Stimulated activated CD8-positive, alpha-beta memory T cell treated with anti-CD3 and anti-CD28 coated beads, Interleukin-2, amount 100 ng/mL, for 1 hour (primary cell): ENCODE measurements around the gene ACAP1.
A peak's percentile ranks its signal among the peaks of the same experiment; 100 is the strongest.

Experiments
- DNase-seq, 2 donors: peaks; one replicate each; pipeline ENCODE4 v3.0.0-alpha.2; 2020; ENCODE audit warnings: low read depth in 2 of 2

Gene ACAP1, protein sequence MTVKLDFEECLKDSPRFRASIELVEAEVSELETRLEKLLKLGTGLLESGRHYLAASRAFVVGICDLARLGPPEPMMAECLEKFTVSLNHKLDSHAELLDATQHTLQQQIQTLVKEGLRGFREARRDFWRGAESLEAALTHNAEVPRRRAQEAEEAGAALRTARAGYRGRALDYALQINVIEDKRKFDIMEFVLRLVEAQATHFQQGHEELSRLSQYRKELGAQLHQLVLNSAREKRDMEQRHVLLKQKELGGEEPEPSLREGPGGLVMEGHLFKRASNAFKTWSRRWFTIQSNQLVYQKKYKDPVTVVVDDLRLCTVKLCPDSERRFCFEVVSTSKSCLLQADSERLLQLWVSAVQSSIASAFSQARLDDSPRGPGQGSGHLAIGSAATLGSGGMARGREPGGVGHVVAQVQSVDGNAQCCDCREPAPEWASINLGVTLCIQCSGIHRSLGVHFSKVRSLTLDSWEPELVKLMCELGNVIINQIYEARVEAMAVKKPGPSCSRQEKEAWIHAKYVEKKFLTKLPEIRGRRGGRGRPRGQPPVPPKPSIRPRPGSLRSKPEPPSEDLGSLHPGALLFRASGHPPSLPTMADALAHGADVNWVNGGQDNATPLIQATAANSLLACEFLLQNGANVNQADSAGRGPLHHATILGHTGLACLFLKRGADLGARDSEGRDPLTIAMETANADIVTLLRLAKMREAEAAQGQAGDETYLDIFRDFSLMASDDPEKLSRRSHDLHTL

DNA sequence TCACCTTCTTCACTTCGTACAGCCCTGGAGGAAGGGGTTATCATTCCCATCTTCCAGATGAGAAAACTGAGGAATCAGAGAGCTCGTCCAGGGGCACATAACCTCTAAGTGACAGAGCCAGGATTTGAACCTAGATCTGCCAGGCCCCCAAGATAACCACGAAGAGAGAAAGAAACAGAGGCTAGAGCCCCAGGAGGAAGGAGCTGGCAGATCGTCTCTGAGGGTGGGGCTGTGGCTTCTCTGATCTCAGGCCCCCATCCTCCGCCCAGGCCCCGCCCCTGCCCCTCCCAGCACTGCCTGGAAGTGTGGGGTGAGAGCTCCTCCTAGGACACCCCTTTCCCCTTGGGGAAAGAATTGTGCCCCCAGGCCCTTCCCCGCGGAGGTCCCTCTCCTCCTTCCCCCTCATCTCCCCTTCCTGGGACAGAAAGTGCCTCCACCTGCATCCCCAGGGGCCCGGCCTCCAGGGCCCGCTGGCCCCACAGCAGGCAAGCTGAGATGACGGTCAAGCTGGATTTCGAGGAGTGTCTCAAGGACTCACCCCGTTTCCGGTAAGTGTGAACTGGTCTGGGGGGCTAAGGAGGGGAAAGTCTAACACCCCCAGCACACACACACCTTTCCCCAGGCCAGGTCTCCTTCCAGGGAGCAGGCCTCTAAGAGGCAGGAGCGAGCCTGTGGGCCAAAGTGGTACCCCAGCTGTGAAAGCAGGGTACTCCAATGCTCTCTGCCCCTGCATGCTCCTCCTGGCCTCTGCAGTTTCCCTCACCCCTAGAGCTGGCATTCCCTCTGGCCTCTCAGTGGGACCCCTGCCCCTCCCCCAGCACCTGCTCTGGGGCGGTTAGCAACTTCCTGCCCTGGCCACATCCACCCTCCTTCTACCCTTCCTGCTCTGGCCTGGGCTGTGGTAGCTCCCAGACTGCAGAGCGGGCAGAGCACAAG, at the start of gene ACAP1:
ACAP1 (plus strand) TSS at position 290 of the 936 bp plus-strand sequence; CDS start at position 496, 206 bp downstream.
- DNase-seq, result peak; percentile 67 to 81

DNA sequence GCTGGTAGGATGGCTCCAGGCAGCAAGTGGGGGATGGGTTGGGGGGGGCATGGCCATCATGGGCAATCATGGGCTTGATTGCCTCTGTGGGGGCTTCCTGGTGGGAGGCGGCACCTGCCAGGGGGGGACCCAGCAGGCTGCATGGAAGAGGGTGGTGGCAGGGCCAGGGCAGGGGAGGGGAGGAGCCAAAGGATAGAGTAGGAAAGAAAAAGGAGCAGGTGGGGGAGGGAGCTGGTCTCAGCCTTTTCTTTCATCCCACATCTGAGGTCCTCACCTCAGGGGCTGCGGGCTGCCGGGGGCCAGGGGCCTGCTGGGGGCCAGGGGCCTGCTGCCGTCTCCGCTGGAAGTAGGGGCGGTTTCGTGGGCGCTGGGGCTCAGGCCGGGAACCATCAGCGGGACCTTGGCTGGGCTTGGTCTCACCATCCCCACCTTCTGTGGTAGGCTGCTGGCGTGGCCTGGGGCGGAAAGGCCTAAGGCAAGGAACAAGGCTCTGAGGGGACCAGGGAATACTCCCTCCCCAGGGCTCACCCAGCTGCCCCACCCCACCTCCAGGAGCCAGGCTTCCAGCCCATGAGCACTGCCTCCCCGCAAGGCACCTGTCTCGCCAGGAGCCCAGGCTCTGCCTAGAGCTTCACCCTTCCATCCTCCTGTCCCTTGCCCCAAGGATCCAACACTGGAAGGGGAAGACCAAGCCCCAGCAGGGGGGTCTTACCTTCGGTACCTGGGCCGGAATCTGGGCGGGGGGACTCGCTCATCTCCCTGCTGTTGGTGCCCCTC, 46.9 kb upstream of the ACAP1 start:
- no peak for DNase-seq

- DNase-seq, result no peak
Measured at GRCh38 chr17:7290166-7290565, 46.2 kb upstream of the ACAP1 start.

- no peak for DNase-seq
Measured at GRCh38 chr17:7290685-7291084, 45.6 kb upstream of the ACAP1 start.

- no peak for DNase-seq
Measured at GRCh38 chr17:7292194-7292593, 44.1 kb upstream of the ACAP1 start.

DNA sequence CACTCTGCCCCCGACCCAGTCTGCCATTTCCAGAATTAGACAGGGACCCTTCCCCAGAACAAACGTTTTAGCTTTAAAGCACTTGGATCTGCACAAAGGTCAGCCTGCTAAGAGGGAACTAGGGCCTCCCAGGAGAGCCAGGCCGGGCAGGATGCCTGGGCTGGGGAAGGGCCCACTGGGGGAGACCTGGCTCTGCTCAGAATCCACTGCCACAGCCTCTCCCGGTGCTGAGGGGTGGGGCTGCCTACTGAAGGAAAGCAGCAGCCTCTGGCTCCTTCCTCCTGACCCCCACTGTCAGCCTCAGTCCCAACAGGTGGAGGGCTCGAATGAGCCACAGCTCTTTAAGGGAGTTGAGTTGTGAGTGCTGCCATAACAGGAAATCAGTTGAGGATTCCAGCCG, 43.6 kb upstream of the ACAP1 start:
- DNase-seq, result no peak

DNA sequence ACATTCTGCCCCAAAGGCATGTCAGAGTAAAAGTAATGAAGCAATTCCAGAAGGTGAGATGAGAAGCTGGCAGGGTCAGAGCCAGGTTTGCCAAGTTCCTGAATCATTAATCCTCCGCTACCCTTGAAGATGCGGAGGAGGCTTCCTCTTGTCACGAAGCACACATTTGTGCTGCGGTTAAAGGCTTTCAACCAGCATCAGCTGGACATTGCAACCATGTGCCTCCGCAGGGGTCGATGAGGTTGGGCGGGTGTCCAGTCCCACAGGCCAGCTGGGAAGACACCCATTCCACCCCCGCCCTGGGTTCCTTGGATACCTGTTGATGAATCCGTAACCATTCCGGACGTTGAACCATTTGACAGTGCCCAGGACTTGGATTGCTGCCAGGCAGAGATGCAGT, 43.2 kb upstream of the ACAP1 start:
- no peak for DNase-seq

DNA sequence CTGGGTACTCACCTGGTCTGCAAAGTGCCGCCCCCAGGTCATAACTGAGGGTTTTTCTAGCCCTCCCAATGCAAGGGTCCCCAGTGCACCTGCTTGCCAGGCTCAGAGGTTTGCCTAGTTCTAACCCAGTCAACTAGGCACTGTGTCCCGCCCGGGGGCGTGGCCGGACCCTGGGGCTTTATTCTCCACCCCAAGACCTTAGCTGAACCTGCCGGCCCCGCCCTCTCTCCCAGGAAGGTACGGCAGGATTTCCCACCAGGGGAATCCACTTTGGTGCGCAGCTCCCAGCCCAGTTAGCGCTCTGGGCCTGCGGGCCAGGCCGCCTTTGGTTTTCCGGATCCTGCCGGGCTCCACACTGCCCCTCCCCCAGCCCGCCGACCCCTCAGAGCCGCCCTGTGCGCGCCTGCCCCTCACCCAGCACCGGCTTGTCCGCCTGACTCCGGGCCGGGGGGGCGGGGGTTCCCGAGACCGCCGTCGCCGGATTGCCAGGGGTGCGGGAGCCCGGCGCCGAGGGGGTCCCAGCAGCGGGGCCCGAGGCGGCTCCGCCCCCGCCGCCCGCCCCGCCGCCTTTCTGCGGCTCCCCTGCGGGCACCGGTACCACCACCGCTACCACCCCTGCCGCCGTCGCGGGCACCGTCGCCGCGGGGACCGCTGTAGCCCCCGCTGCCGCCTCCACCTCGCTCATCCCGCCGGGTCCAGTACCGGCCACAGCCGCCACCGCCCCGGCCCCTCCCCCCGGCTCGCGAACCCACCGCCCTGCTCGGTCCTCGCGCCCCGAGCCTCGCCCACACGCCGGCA, 42.3 kb upstream of the ACAP1 start:
- no peak for DNase-seq

DNA sequence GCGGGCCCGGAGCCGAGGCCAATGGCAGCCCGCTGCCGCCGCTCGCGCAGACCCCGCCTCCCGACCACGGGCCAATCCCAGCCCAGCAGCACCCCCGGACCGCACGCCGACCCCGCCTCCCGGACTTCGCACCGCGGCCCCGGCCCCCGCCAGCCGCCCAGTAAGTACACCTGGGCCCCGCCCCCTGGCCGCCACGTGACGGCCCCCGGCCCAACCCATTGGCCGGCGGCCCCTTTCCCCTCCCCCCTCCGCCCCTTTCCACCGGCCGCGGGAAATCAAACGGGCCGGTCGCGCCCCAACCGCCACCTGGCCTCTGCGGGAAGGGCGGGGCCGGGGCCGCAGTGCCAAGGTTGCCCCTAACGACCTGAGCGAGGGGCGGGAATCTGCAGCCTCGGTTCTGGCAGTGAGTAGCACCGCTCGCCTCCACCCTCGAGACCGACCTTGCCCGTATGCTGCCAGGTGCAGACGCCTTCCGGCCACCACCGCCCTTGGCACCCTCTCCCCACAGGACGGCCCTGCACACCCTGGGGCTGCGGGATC, 41.6 kb upstream of the ACAP1 start, which contains the start of gene YBX2:
YBX2 (minus strand) TSS at position 26 of the 540 bp plus-strand sequence. CDS start 139 bp downstream, outside the sequence.
- DNase-seq, result peak in 1 of 2 donors; percentile 50

DNA sequence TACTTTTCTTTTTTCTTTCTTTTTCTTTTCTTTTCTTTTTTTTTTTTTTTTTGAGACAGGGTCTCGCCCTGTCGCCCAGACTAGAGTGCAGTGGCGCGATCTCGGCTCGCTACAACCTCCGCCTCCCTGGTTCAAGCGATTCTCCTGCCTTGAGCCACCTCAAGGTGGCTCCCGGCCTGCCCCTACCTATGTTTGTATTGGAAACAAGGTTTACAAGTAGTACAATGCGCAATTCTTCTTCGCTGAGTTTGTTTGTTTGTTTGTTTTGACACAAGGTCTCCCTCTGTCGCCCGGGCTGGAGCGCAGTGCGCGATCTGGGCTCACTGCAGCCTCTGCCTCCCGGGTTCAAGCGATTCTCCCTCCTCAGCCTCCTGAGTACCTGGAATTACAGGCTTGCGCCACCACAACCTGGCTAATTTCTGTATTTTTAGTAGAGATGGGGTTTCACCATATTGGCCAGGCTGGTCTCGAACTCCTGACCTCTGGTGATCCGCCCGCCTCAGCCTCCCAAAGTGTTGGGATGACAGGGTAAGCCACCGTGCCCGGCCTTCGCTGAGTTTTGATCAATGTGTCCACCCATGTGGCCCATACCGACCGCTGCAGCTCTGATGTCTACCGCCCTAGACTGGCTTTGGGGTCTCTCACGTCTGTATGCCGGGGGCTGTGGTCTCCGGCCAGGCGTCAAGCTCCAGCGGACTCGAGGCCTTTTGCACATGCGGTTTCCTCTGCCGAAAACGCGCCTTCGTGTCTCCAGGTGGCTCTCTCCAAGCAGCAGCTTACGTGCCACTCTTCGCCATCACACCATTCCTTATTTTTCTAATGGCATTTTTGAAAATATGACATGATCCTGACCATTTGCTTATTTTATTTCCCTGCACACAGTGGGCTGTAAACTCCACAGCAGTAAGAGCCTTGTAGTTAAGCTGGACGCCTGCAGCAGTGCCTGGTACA, 40.8 kb upstream of the ACAP1 start:
- no peak for DNase-seq

DNA sequence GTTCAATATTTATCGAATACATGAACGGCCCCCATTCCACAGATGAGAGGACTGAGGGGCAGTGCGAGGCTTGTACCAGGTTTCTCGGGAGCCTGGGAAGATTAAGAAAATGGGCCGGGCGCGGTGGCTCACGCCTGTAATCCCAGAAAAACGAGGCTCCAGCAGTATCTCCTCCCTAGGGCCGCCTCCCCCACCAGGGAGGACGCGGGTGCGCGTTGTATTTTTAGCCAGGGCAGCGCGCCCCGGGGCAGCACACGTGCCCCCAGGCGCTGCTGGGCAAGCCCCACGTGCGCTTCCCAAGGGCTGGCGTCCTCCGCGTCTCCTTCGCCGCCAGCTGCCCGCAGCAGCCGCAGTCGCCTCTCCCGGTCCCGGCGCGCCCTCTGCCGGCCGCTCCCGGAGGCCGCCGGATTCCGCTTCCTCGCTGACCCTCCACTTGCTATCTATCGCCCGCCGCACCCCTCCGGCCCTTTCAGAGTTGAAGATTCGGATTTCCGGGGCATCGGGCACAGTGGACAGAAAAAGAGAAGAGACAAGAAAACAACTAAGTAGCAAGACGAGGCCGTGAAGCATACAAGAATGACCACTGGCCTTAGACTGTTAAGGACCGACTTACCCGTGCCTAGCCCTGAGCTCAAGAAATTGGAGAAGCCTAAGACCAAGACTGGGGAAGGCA, 40.0 kb upstream of the ACAP1 start:
- DNase-seq, result no peak

DNA sequence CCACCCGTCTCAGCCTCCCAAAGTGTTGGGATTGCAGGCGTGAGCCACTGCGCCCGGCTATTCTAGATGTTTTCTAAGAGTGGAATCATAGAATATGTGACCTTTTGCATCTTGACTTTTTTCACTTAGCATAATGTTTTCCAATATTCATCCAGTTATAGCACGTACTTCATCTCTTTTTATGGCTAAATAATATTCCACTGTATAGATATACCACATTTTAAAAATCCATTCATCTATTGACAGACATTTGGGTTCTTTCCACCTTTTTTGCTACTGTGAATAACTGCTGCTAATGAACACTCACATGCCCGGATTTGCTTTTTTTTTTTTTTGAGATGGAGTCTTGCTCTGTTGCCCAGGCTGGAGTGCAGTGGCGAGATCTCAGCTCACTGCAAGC, 32.1 kb upstream of the ACAP1 start:
- no peak for DNase-seq

- peak; percentile 100 for DNase-seq
Measured at GRCh38 chr17:7306911-7307685, 29.2 kb upstream of the ACAP1 start, which contains the start of gene EIF5A. Gene EIF5A, plus strand, starts transcription at chr17:7307628. Its CDS starts 2,008 bp downstream, at chr17:7309636.

DNA sequence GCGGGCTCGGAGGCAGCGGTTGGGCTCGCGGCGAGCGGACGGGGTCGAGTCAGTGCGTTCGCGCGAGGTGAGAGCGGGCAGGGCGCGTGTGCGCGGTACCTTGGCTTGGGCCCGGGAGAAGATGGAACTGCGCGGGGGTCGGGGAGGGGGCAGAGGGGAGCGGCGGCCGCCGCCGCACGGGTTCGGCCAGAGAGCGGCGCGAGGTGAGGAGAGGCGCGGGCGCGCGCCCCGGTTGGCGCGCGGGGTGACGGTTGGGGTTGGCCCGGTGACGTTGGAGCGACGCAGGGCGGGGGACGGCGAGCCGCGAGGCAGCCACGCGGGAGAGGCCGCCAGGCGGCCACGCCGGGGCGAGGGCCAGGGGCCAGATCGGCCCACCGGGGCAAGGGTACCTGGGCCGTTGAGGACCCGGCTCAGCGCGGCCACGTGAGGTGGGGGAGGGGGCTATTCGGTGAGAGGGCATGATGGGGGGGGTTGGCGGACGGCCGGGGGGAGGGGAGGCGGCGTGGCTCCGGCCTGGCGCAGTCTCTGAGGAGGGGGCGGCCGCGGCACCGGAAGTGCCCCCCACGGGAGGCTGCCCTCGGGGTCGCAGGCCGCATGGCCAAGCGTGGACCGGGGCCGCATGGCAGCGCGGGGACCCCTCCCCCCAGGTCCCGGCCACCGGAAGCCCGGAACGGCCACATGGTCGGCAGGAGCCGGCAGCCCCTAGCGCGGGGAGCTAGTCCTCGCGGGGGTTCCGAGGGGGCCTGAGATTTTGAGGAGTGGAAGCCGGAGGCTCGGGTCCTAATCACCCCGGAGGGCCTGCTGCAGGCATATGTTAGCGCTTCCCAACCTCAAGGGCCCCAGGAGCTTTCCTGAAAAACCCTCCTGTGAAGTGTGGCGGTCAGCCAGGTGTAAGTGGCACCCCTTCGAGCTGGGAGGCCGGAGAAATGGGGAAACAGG, 28.4 kb upstream of the ACAP1 start:
- peak in 1 of 2 donors; percentile 17 for DNase-seq

GRCh38 chr17:7308625-7309433, 27.5 kb upstream of the ACAP1 start:
- DNase-seq, result peak; percentile 66 to 67
